Thoracic aorta endothelial cell (primary cell): ENCODE results near the gene RASL12. TPM values are rescaled to one million over a fixed set of nuclear protein-coding genes. Genes with fewer than 3 reads are reported as not detected.

Experiments used
- small RNA-seq: library from RNA; depleted of rRNA; stranded (forward); fragments of <200 nt; gene quantifications from one replicate; pipeline ENCODE3, GENCODE V24; 2012
- total RNA-seq: library from RNA; depleted of rRNA; stranded (reverse); fragments of >200 nt; gene quantifications from 2 replicates; pipeline ENCODE4 v1.2.3, GENCODE V29; 2012

The RASL12 gene, protein sequence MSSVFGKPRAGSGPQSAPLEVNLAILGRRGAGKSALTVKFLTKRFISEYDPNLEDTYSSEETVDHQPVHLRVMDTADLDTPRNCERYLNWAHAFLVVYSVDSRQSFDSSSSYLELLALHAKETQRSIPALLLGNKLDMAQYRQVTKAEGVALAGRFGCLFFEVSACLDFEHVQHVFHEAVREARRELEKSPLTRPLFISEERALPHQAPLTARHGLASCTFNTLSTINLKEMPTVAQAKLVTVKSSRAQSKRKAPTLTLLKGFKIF
- total RNA-seq = not detected in 2 replicates

DNA sequence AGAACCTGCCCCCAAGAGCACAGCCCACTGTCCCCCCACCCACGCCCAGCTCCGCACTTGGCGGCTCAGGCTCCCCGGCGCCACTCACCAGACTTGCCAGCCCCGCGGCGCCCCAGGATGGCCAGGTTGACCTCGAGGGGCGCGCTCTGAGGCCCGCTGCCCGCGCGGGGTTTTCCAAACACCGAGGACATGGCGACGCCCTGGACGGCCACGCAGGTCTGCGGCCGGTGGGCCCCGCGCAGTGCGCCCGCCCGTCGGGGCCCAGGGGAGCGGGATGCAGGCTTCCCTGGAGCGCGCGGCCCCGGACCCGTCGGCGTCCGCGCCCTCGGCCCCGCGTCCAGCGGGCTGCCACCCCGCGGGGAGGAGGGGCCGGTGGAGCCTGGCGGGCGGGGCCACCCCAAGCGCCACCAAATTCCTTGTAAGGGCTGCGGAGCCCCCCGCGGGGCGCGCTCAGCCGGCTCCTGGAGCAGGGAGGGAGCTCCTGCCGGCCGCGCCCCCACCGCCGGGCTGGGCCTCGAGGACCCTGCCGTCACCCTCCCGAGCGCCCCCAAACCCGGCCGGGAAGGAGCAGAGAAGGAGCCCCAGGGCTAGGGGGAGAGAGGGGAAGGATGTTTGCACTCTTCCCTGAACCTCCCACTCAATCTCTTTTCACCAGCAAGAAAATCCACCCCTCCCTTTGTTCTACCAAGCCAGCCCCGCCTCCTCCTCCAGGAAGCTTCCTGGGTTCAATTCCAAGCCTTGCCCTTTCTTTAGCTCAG, at the start of gene RASL12:
Gene RASL12 (minus strand): TSS at position 347 of the 758 bp plus-strand sequence. CDS start 156 bp downstream, at position 191.

DNA sequence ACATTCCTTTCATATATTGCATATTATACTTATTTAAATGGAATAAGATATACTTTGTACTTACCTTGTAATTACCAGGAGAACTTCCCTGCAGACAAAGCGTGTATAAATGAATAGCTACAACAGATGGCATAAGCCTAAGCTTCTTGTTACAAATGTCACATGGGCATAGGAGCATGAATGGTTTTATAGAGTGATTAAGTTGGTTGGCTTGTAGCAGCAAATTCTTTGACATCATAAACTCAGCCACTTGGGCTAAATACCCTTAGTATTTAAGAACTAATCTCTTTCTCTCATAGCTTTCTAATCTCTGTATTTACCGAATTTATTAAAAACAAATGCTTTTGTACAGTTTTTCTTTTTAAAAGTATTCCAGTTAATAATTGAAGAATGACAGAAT, 47.3 kb upstream of the RASL12 start, which contains the start of gene UBAP1L:
Gene UBAP1L (minus strand): TSS at position 115 of the 400 bp plus-strand sequence. CDS start 8,985 bp downstream, outside the sequence.

DNA sequence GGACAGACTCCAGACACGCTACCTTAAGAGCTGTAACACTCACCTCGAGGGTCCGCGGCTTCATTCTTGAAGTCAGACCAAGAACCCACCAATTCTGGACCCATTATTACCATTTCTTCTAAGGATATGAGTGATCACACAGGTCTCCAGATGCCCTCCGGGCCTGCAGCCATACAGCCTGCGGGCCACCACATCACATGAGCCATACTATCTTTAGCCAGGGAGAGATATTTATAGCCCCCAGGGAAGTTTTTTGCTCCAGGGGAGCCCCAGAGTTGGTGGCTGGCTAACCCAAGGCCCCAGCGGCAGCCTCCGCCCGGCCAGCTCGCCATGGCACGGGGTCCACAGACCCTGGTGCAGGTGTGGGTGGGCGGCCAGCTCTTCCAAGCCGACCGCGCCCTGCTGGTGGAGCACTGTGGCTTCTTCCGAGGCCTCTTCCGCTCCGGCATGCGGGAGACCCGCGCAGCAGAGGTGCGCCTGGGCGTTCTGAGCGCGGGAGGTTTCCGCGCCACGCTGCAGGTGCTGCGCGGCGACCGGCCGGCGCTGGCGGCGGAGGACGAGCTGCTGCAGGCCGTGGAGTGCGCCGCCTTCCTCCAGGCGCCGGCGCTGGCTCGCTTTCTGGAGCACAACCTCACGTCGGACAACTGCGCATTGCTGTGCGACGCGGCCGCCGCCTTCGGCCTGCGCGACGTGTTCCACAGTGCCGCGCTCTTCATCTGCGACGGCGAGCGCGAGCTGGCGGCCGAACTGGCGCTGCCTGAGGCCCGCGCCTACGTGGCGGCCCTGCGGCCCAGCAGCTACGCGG, 8.9 kb upstream of the RASL12 start, which contains the start of gene KBTBD13:
Gene KBTBD13 (plus strand): TSS at position 261 of the 805 bp plus-strand sequence. CDS start 70 bp downstream, at position 331.

DNA sequence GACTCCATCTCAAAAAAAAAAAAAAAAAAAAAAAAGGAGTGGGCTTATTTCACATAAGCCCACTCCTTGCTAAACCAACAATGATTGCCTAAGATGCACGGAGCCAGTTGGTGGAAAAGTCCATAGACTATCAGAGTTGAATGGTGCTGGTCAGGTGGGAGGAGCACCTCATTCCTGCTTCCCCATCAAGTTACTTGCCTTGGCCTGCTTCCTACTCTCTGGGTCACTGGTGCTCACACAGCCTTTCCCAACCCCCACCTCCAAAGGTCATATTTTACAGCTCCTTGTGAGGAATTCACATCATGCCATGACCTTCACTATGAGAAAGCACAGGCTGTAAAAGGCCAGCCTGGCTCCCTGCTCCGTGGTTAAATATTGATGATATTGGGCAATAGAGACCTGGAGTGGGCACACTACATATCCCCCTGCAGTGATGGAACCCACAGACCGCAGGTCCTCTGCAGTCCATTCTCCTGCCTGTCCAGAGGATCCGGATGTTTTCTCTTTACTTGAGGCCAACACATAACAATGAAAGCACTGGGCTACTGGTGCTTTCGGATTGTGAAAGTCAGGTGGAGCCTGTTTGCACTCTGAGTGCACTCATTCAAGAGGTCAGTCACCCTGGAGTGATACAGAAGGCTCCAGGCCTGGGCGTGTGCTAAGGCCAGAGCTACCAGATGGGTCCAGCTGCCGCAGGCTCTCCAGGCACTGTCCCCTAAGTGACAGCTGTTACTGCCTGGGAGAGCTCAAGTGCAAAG, 22.9 kb downstream of the RASL12 start, which contains the start of gene SLC51B:
Gene SLC51B (plus strand): TSS at position 664 of the 758 bp plus-strand sequence. CDS start 4,618 bp downstream, outside the sequence.

DNA sequence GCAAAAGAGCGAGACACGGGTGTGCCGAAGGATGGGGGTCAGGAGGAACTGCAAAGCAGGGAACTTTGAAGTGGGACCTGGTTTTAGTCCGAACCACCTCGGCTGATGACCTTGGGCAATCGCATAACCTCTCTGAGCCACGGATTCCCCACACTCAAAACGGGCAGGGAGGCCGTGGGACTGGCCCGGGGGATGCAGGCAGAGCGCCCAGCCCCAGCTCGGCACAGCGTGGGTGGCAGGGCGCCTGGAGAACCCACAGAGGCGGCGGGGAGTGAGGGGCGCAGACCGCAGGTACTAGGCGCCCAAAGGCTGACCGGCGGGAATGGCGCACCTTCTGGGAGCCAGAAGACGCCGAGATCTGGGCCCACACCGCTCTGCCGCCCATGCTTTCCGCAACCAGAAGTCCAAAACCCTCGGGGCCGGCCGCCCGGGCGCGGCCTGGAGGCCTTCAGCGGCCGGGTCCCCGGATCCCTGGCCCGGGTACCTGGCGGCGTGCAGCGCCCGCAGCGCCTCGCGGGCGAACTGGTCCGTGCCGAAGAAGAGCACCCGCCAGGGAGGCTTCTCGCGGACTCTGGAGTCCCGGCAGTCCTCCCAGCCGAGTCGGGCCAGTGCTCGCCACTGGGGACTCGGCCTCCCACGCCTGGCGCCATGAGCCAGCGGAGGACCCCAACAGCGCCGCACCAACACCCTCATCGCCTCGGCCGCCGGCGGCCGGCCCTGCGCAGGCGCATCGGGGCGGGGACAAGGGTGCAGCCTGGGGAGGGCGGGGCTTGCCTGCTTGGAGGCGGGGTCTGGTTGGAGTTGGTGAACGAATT, 38.7 kb downstream of the RASL12 start, which contains the start of gene MTFMT:
Gene MTFMT (minus strand): TSS at position 719 of the 815 bp plus-strand sequence. CDS start 26 bp downstream, at position 693.

Small RNAs within 50 kb of the gene (small RNA-seq; reads per million reads assigned to genes)
- gene AC013553.1 = not detected

Other genes starting within 250 kb of the RASL12 start
- gene PIF1, start 242.3 kb downstream of the RASL12 start, total RNA-seq = 19.4 and 24.7 TPM in 2 replicates
- gene PLEKHO2, start 226.1 kb downstream of the RASL12 start, total RNA-seq = 17.3 and 24.8 TPM in 2 replicates
- gene ANKDD1A, start 156.1 kb downstream of the RASL12 start, total RNA-seq = 1.5 and 2.0 TPM in 2 replicates
- gene SPG21, start 78.1 kb downstream of the RASL12 start, total RNA-seq = 81.4 and 85.4 TPM in 2 replicates
- gene MTFMT, start 38.4 kb downstream of the RASL12 start, total RNA-seq = 23.9 and 30.0 TPM in 2 replicates
- not detected in 2 replicates for gene SLC51B, start 22.6 kb downstream of the RASL12 start, total RNA-seq
- gene KBTBD13, start 8.8 kb upstream of the RASL12 start, total RNA-seq = not detected in 2 replicates
- 1.9 and 2.2 TPM in 2 replicates for gene UBAP1L, start 47.2 kb upstream of the RASL12 start, total RNA-seq
- gene PDCD7, start 65.8 kb upstream of the RASL12 start, total RNA-seq = 21.8 and 27.4 TPM in 2 replicates
- 60.6 and 63.5 TPM in 2 replicates for gene CLPX, start 117.4 kb upstream of the RASL12 start, total RNA-seq
- not detected in 2 replicates for gene CILP, start 143.5 kb upstream of the RASL12 start, total RNA-seq
- 3.1 and 4.2 TPM in 2 replicates for gene PARP16, start 218.9 kb upstream of the RASL12 start, total RNA-seq
- gene RNU5A-1, start 228.1 kb upstream of the RASL12 start, total RNA-seq = not detected in 2 replicates
- gene RNU5B-1, start 236.7 kb upstream of the RASL12 start, total RNA-seq = not detected in 2 replicates